ENCODE data around the gene FPGS.

DNA sequence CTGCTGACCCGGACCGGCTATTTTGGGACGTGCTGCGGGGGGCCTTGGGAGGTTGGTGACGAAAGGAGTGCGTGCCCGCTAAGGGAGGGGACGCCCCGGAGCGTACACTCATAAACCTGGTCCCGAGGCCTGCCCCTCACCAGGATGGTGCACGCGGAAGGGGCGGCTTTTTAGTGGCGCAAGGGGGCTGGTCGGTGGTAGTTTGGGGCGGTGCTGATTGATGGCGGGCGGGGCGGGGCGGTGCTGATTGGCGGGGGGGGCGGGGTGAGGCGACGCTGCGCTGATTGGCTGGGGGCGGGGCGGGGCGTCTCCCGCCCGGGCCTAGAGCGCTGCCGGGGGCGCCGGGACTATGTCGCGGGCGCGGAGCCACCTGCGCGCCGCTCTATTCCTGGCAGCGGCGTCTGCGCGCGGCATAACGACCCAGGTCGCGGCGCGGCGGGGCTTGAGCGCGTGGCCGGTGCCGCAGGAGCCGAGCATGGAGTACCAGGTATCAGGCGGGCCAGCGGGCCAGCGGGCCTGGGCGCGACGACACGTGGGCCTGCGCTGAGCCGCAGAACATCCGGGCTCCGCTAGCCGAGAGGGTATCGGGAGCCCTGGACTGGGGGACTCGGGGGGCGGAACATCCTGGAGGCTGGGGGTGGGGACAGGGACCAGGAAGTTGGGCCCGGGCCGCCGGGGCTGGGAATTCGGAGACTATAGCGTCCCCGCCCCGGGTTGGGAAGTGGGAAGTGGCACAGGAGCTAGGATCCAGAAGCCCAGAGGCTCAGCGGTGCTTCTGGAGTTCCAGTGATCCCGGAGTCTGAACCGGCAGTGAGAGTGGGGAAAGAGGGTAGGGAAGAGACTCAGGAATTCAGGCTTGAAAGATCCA, at the start of gene FPGS:
- TF ChIP-seq, protein P1, sequence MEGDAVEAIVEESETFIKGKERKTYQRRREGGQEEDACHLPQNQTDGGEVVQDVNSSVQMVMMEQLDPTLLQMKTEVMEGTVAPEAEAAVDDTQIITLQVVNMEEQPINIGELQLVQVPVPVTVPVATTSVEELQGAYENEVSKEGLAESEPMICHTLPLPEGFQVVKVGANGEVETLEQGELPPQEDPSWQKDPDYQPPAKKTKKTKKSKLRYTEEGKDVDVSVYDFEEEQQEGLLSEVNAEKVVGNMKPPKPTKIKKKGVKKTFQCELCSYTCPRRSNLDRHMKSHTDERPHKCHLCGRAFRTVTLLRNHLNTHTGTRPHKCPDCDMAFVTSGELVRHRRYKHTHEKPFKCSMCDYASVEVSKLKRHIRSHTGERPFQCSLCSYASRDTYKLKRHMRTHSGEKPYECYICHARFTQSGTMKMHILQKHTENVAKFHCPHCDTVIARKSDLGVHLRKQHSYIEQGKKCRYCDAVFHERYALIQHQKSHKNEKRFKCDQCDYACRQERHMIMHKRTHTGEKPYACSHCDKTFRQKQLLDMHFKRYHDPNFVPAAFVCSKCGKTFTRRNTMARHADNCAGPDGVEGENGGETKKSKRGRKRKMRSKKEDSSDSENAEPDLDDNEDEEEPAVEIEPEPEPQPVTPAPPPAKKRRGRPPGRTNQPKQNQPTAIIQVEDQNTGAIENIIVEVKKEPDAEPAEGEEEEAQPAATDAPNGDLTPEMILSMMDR (IDR thresholded peaks at IDR 0.05; ENCODE audit: low read depth, low read length, missing input control), result no peak
- TF ChIP-seq, protein P2, sequence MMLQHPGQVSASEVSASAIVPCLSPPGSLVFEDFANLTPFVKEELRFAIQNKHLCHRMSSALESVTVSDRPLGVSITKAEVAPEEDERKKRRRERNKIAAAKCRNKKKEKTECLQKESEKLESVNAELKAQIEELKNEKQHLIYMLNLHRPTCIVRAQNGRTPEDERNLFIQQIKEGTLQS (IDR thresholded peaks at IDR 0.05), result peak; percentile 16
- TF ChIP-seq TAF1 (conservative IDR thresholded peaks at IDR 0.05), result no peak
- TF ChIP-seq GABPA (IDR thresholded peaks at IDR 0.05 in 1 of 2, conservative IDR thresholded peaks at IDR 0.05 in 1 of 2), result peak in 1 of 2 donors; percentile 74
- no peak for TF ChIP-seq JUND (IDR thresholded peaks at IDR 0.05)

Data from liver (tissue), 3 donors.